K562 (cell line): Measurements from ENCODE around the gene CD3D. TPM values are rescaled to one million over a fixed set of nuclear protein-coding genes. Genes with fewer than 3 reads are reported as not detected.

Source experiments
- CREB3L1 ChIP-seq: fragments of 450-650 bp; IDR thresholded peaks from 2 replicates; pipeline ENCODE4 v1.6.1; 2014; ENCODE audit warnings: low read depth, mild to moderate bottlenecking, moderate library complexity, borderline replicate concordance
- CREM ChIP-seq: IDR thresholded peaks from 2 replicates; pipeline ENCODE4 v1.6.1; 2014; ENCODE audit warnings: antibody characterized with exemption, low read depth
- DIDO1 ChIP-seq: fragments of 450-650 bp; IDR thresholded peaks from 2 replicates; pipeline ENCODE4 v1.6.1; 2016; ENCODE audit warnings: low read depth, missing biosample characterization, missing genetic modification characterization
- ELF2 ChIP-seq: fragments of 250-450 bp; sonication (Bioruptor Pico); IDR thresholded peaks from 2 replicates; pipeline ENCODE4 v1.5.0; 2021; ENCODE audit warnings: mild to moderate bottlenecking
- ELF4 ChIP-seq: fragments of 450-650 bp; formaldehyde crosslinking; IDR thresholded peaks from 2 replicates; pipeline ENCODE4 v1.4.0; 2022; ENCODE audit warnings: missing genetic modification characterization
- ETV6 ChIP-seq, 3 experiments: fragments of 150-350 bp in 1 of 3; sonication (generic) in 1 of 3; formaldehyde crosslinking in 1 of 3; IDR thresholded peaks; 2 replicates each; pipeline versions ENCODE4 v1.6.1 to v1.8.0; 2014 to 2022; ENCODE audit warnings: borderline replicate concordance in 2 of 3, low read depth in 2 of 3, antibody characterized with exemption in 1 of 3, low read length in 1 of 3, mild to moderate bottlenecking in 1 of 3, missing genetic modification reagents in 1 of 3
- FOSL1 ChIP-seq: fragments of 200-800 bp; sonication (Bioruptor generic); conservative IDR thresholded peaks from 2 replicates; pipeline ENCODE4 v1.6.1; 2016; ENCODE audit warnings: missing genetic modification characterization, missing compliant biosample characterization
- GABPA ChIP-seq: fragments of 200-800 bp; sonication (Bioruptor generic); conservative IDR thresholded peaks from 2 replicates; pipeline ENCODE4 v1.6.1; 2016; ENCODE audit warnings: low read depth, missing genetic modification characterization, missing compliant biosample characterization
- HDAC1 ChIP-seq, 2 experiments: fragments of 450-650 bp; IDR thresholded peaks; 2 replicates each; pipeline ENCODE4 v1.6.1; 2016 to 2017; ENCODE audit warnings: inconsistent platforms in 1 of 2, mild to moderate bottlenecking in 1 of 2, moderate library complexity in 1 of 2
- HMG20A ChIP-seq: fragments of 450-650 bp; formaldehyde crosslinking; conservative IDR thresholded peaks from 2 replicates; pipeline ENCODE4 v1.4.0; 2020; ENCODE audit warnings: mild to moderate bottlenecking, mixed read lengths
- L3MBTL2 ChIP-seq: fragments of 450-650 bp; IDR thresholded peaks from 2 replicates; pipeline ENCODE4 v1.6.1; 2016; ENCODE audit warnings: mild to moderate bottlenecking, moderate library complexity
- MAZ ChIP-seq, 2 experiments: fragments of 450-650 bp in 1 of 2; sonication (generic) in 1 of 2; formaldehyde crosslinking; IDR thresholded peaks in 1 of 2; conservative IDR thresholded peaks in 1 of 2; 2 replicates each; pipeline versions ENCODE4 v1.4.0 to v1.5.0; 2020; ENCODE audit warnings: mild to moderate bottlenecking in 1 of 2, missing genetic modification reagents in 1 of 2
- MYC ChIP-seq, 2 experiments: fragments of 250-450 bp in 1 of 2; sonication (Bioruptor Pico) in 1 of 2; IDR thresholded peaks; 2 replicates each; pipeline versions ENCODE4 v1.5.1 to v1.6.1; 2012 to 2021; ENCODE audit warnings: low read depth in 2 of 2, borderline replicate concordance in 1 of 2, improper control_type of control experiment in 1 of 2, low read length in 1 of 2, mild to moderate bottlenecking in 1 of 2, moderate library complexity in 1 of 2
- NBN ChIP-seq: fragments of 450-650 bp; IDR thresholded peaks from 2 replicates; pipeline ENCODE4 v1.6.1; 2016; ENCODE audit warnings: low read depth, mild to moderate bottlenecking
- NR2C1 ChIP-seq, 2 experiments: fragments of 450-650 bp; IDR thresholded peaks; 2 replicates each; pipeline ENCODE4 v1.6.1; 2017; ENCODE audit warnings: mild to moderate bottlenecking in 2 of 2, antibody characterized with exemption in 1 of 2, inconsistent platforms in 1 of 2, missing compliant biosample characterization in 1 of 2, missing genetic modification characterization in 1 of 2
- PHF8 ChIP-seq: fragments of 200-600 bp; sonication (generic); IDR thresholded peaks from 2 replicates; pipeline ENCODE4 v1.6.1; 2012; ENCODE audit warnings: mixed run types, mild to moderate bottlenecking, inconsistent platforms, low read length, moderate library complexity, borderline replicate concordance
- POLR3A ChIP-seq: IDR thresholded peaks from 2 replicates; pipeline ENCODE4 v1.6.1; 2011; ENCODE audit warnings: borderline replicate concordance, mild to moderate bottlenecking, moderate library complexity; ENCODE audit not compliant: insufficient read length, insufficient read depth; ENCODE audit errors: extremely low read depth
- TGIF2 ChIP-seq: sonication (generic); formaldehyde crosslinking; IDR thresholded peaks from 2 replicates; pipeline ENCODE4 v1.8.1; 2022; ENCODE audit warnings: mild to moderate bottlenecking, missing genetic modification reagents, moderate library complexity
- ZBTB12 ChIP-seq: fragments of 250-450 bp; sonication (Bioruptor Pico); IDR thresholded peaks from 2 replicates; pipeline ENCODE4 v1.4.0; 2020
- ZC3H8 ChIP-seq: fragments of 450-650 bp; IDR thresholded peaks from 2 replicates; pipeline ENCODE4 v1.6.1; 2017
- ZNF639 ChIP-seq, 2 experiments: fragments of 200-800 bp in 1 of 2; sonication (Bioruptor generic) in 1 of 2; sonication (generic) in 1 of 2; formaldehyde crosslinking in 1 of 2; IDR thresholded peaks in 1 of 2; conservative IDR thresholded peaks in 1 of 2; 2 replicates each; pipeline versions ENCODE4 v1.5.0 to v1.6.1; 2016 to 2020; ENCODE audit warnings: missing compliant biosample characterization in 1 of 2, missing genetic modification characterization in 1 of 2, missing genetic modification reagents in 1 of 2
- ZNF764 ChIP-seq: fragments of 250-450 bp; sonication (Bioruptor Pico); IDR thresholded peaks from 2 replicates; pipeline ENCODE4 v1.4.0; 2020; ENCODE audit warnings: low read depth, mild to moderate bottlenecking, moderate library complexity
- ZNF766 ChIP-seq: fragments of 200-800 bp; sonication (Bioruptor generic); conservative IDR thresholded peaks from 2 replicates; pipeline ENCODE4 v1.6.1; 2016; ENCODE audit warnings: missing genetic modification characterization, missing compliant biosample characterization
- polyA plus RNA-seq, 8 experiments: library from polyadenylated mRNA; depleted of rRNA in 4 of 8; stranded (reverse) in 5 of 8; unstranded in 3 of 8; fragments of >200 nt; fragmentation: Nextera tagmentation in 2 of 8; fragmentation: Illumina TruSeq in 1 of 8; extraction: Ambion mirVana in 2 of 8; extraction: Trizol in 1 of 8; gene quantifications; 2 replicates each; pipeline versions ENCODE4 v1.2.1 to v1.2.3, GENCODE V29; 2011 to 2014; ENCODE audit warnings: inconsistent platforms in 1 of 8, missing spikeins in 1 of 8
- total RNA-seq, 7 experiments: library from RNA; depleted of rRNA in 6 of 7; stranded (reverse); fragments of >200 nt in 6 of 7; fragmentation: Illumina TruSeq in 2 of 7; extraction: Trizol in 2 of 7; gene quantifications; 2 replicates each; pipeline versions ENCODE4 v1.2.1 to v1.2.3, GENCODE V29; 2011 to 2021; ENCODE audit warnings: low replicate concordance in 1 of 7

Gene CD3D
- total and polyA plus RNA-seq, 9 of the 15 experiments (the other 6 are each of a cell fraction or from before 2014, with no cell fraction given): 36.2 to 238 (median 67.1) TPM

- no peak for TF ChIP-seq HMG20A (CRISPR knock-in tag)
- no peak for TF ChIP-seq TGIF2
- TF ChIP-seq POLR3A: no peak
- TF ChIP-seq HDAC1 (IDR thresholded peaks at IDR 0.05): peak in 1 of 2 experiments; percentile 35; a peak in 1 of 4 replicates
- peak; percentile 54 for TF ChIP-seq L3MBTL2
- TF ChIP-seq DIDO1 (tag): no peak
- TF ChIP-seq MYC (IDR thresholded peaks at IDR 0.05; ENCODE audit: low read depth, low read length): peak; percentile 39; the same call in 1 of the 2 replicates
- no peak for TF ChIP-seq MYC (CRISPR knock-in tag; IDR thresholded peaks at IDR 0.05; ENCODE audit: borderline replicate concordance, low read depth)
- TF ChIP-seq ELF2 (CRISPR knock-in tag): 0 out of 2 replicates have a peak, but pooled peaks have one; percentile 43
- no peak for TF ChIP-seq ZBTB12 (CRISPR knock-in tag)
- peak; percentile 17; the same call in 1 of the 2 replicates for TF ChIP-seq CREM
- peak; percentile 59; the same call in 1 of the 2 replicates for TF ChIP-seq NR2C1 (IDR thresholded peaks at IDR 0.05)
- 0 out of 2 replicates have a peak, but pooled peaks have one; percentile 51 for TF ChIP-seq NR2C1 (tag; IDR thresholded peaks at IDR 0.05)
- TF ChIP-seq CREB3L1: no peak
- TF ChIP-seq NBN: peak; percentile 60; the same call in 1 of the 2 replicates
- TF ChIP-seq ZC3H8: no peak
- TF ChIP-seq PHF8: no peak
- TF ChIP-seq ZNF639 (CRISPR knock-in tag; conservative IDR thresholded peaks at IDR 0.05 in 1 of 2, IDR thresholded peaks at IDR 0.05 in 1 of 2): no peak; a peak in 1 of 4 replicates
- peak; percentile 51; the same call in 1 of the 2 replicates for TF ChIP-seq ELF4 (CRISPR knock-in tag)
- peak in 1 of 2 experiments; percentile 79; a peak in 2 of 4 replicates for TF ChIP-seq ETV6 (IDR thresholded peaks at IDR 0.05; ENCODE audit: borderline replicate concordance in 1 of 2, low read depth in 2 of 2, low read length in 1 of 2)
- no peak for TF ChIP-seq ETV6 (CRISPR knock-in tag; IDR thresholded peaks at IDR 0.05; ENCODE audit: borderline replicate concordance)
- TF ChIP-seq MAZ (CRISPR knock-in tag; conservative IDR thresholded peaks at IDR 0.05 in 1 of 2, IDR thresholded peaks at IDR 0.05 in 1 of 2): 0 out of 4 replicates have a peak, but pooled peaks of 1 of the 2 experiments have one; percentile 16
- no peak for TF ChIP-seq GABPA (tag)
- no peak for TF ChIP-seq FOSL1 (tag)
- TF ChIP-seq ZNF766 (CRISPR knock-in tag): peak; percentile 60
- TF ChIP-seq ZNF764 (CRISPR knock-in tag): no peak
Measured at GRCh38 chr11:118319337-118319707, 23.2 kb downstream of the CD3D start (continued).
